Smooth muscle cell (in vitro differentiated cells): Measurements from ENCODE around the gene PYY. TPM values are rescaled to one million over a fixed set of nuclear protein-coding genes. Genes with fewer than 3 reads are reported as not detected.

Experiments
- DNase-seq: peaks from one replicate; lab custom pipeline; 2025; ENCODE audit not compliant: unreplicated experiment; lab: John Stamatoyannopoulos, UW
- H2AFZ ChIP-seq: fragments of 200-600 bp; sonication (generic); 2 replicates; pipeline ENCODE4 v1.6.0; 2016; ENCODE audit warnings: antibody characterized with exemption, low read depth, mild to moderate bottlenecking
- H3F3A ChIP-seq: fragments of 200-600 bp; sonication (generic); 2 replicates; pipeline ENCODE4 v1.6.0; 2017; ENCODE audit warnings: antibody characterized with exemption, low read depth
- H3K27ac ChIP-seq: fragments of 200-600 bp; sonication (generic); 2 replicates; pipeline ENCODE4 v1.5.1; 2016; ENCODE audit warnings: low read depth, mild to moderate bottlenecking
- H3K27me3 ChIP-seq: fragments of 200-600 bp; sonication (generic); 2 replicates; pipeline ENCODE4 v1.6.1; 2016; ENCODE audit warnings: low read depth, mild to moderate bottlenecking
- H3K36me3 ChIP-seq: fragments of 200-600 bp; sonication (generic); 2 replicates; pipeline ENCODE4 v1.5.1; 2016; ENCODE audit warnings: low read depth
- H3K4me1 ChIP-seq: fragments of 200-600 bp; sonication (generic); 2 replicates; pipeline ENCODE4 v1.5.1; 2016; ENCODE audit warnings: low read depth
- H3K4me2 ChIP-seq: fragments of 200-600 bp; sonication (generic); 2 replicates; pipeline ENCODE4 v1.6.0; 2016; ENCODE audit warnings: mild to moderate bottlenecking
- H3K4me3 ChIP-seq: fragments of 200-600 bp; sonication (generic); 2 replicates; pipeline ENCODE4 v1.5.1; 2016; ENCODE audit warnings: mild to moderate bottlenecking
- H3K79me2 ChIP-seq: fragments of 200-600 bp; sonication (generic); 2 replicates; pipeline ENCODE4 v1.6.0; 2016; ENCODE audit warnings: low read depth, mild to moderate bottlenecking
- H3K9ac ChIP-seq: fragments of 200-600 bp; sonication (generic); 2 replicates; pipeline ENCODE4 v1.6.0; 2016; ENCODE audit warnings: low read depth
- H3K9me3 ChIP-seq: fragments of 200-600 bp; sonication (generic); replicated peaks from 2 replicates; pipeline ENCODE4 v1.5.1; 2016; ENCODE audit warnings: low read depth
- H4K20me1 ChIP-seq: fragments of 200-600 bp; sonication (generic); 2 replicates; pipeline ENCODE4 v1.6.0; 2016; ENCODE audit warnings: low read depth
- WGBS: methylation state at CpG from one replicate; pipeline ENCODE4 v1.1.7; 2016; ENCODE audit warnings: low lambda C conversion rate; 5-methylcytosine and 5-hydroxymethylcytosine counted together
- polyA plus RNA-seq: library from polyadenylated mRNA; unstranded; fragments of >200 nt; fragmentation: Nextera tagmentation; extraction: Ambion mirVana; gene quantifications from 2 replicates; pipeline ENCODE4 v1.2.1, GENCODE V29; 2016
- total RNA-seq: library from RNA; depleted of rRNA; stranded (reverse); fragments of >200 nt; gene quantifications from 2 replicates; pipeline ENCODE4 v1.2.3, GENCODE V29; 2014
- TF ChIP-seq, protein P1 (sequence below): fragments of 200-600 bp; sonication (generic); IDR thresholded peaks from 2 replicates; pipeline ENCODE4 v1.5.1; 2017; ENCODE audit warnings: borderline replicate concordance, mild to moderate bottlenecking, antibody characterized with exemption; ENCODE audit not compliant: insufficient read depth, poor library complexity, severe bottlenecking

The PYY gene
- total and polyA plus RNA-seq, 2 experiments from 2014 or later = not detected

DNA sequence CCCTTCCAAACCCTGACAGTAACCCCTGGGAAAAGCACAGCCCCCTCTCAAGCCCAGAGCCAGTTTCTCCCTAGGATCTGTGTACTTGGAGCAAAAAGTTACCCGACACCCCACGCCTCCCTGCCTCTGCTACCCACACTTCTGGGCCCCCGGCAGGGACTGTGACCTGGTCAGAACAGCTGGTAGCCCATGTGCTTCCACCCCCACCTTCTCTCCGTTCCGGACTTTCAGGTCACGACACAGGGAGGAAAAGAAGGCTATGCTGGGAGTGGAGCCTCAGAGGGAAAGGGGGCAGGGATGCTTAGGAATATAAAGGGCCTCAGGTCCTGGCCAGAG lies 17.8 kb downstream of the PYY start:
- no peak overlapping the region for H3K27ac ChIP-seq
- H3K4me2 ChIP-seq = no peak overlapping the region
- H2AFZ ChIP-seq = no peak overlapping the region
- DNase-seq = no peak
- no peak overlapping the region for H3K9ac ChIP-seq
- no peaks in the 10 kb centered on the region for H4K20me1 ChIP-seq
- no peaks in the 10 kb centered on the region for H3K36me3 ChIP-seq
- no peaks in the 10 kb centered on the region for H3K9me3 ChIP-seq
- H3F3A ChIP-seq = no peaks in the 10 kb centered on the region
- 78% methylated on average over 6 of the region's 6 CpGs for WGBS
- H3K4me1 ChIP-seq = peaks cover 5% of the 10 kb centered on the region
- TF ChIP-seq, protein P1, sequence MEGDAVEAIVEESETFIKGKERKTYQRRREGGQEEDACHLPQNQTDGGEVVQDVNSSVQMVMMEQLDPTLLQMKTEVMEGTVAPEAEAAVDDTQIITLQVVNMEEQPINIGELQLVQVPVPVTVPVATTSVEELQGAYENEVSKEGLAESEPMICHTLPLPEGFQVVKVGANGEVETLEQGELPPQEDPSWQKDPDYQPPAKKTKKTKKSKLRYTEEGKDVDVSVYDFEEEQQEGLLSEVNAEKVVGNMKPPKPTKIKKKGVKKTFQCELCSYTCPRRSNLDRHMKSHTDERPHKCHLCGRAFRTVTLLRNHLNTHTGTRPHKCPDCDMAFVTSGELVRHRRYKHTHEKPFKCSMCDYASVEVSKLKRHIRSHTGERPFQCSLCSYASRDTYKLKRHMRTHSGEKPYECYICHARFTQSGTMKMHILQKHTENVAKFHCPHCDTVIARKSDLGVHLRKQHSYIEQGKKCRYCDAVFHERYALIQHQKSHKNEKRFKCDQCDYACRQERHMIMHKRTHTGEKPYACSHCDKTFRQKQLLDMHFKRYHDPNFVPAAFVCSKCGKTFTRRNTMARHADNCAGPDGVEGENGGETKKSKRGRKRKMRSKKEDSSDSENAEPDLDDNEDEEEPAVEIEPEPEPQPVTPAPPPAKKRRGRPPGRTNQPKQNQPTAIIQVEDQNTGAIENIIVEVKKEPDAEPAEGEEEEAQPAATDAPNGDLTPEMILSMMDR = no peak
- no peaks in the 10 kb centered on the region for H3K79me2 ChIP-seq
- peaks cover 18% of the 10 kb centered on the region for H3K27me3 ChIP-seq
- no peak overlapping the region for H3K4me3 ChIP-seq

DNA sequence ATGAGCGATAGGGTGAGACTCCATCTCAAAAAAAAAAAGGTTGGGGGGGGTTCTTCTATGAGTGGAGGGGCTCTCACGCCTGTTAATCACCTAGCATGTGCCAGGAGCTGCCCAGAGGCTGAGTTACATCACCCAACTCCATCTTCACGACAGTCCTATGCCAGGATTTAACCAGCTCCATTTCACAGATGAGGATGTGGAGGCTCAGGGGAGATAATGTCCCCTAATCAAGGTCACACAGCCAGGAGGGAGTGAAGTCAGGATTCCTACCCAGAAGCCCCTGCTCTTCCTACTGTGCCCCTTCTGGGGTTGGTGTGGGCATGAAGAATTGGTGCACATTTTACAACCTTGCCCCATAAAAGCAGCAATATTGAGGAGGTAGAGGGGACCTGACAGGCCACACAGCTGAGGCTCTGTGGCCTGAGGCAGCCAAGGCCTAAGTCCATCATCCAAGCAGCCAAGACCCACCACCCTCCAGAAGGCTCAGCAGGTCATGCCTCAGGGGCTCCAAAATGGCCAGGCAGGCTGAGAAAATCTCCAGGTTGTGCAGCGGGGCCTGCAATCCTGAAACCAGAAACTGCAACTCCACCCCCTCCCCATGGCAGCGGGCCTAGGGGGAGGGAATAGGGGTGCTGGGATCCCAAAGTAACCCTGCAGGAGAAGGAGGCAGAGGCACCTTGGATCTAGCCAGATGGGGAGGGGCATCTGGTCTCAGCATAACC lies 18.4 kb downstream of the PYY start:
- Histone ChIP-seq H3K79me2 (no peaks in the 10 kb centered on the region), H3K27ac (no peak overlapping the region), H3K4me1 (peaks cover 5% of the 10 kb centered on the region), H2AFZ (no peak overlapping the region), H3K4me2 (no peak overlapping the region), H3K4me3 (no peak overlapping the region), H3K27me3 (peaks cover 18% of the 10 kb centered on the region), H3K36me3 (no peaks in the 10 kb centered on the region), H4K20me1 (no peaks in the 10 kb centered on the region), H3K9ac (no peak overlapping the region), H3F3A (no peaks in the 10 kb centered on the region), H3K9me3 (no peaks in the 10 kb centered on the region)
- TF ChIP-seq, protein P1 = no peak
- DNase-seq = no peak
- 90% methylated on average over 5 of the region's 5 CpGs for WGBS

GRCh38 chr17:43932923-43933322 lies 20.8 kb downstream of the PYY start:
- Histone ChIP-seq H3K27ac (no peak overlapping the region), H3K4me3 (no peak overlapping the region), H3K27me3 (peaks cover 22% of the 10 kb centered on the region), H3K9ac (no peak overlapping the region), H3K4me2 (no peak overlapping the region), H3K36me3 (no peaks in the 10 kb centered on the region), H3F3A (no peaks in the 10 kb centered on the region), H3K9me3 (no peaks in the 10 kb centered on the region), H2AFZ (no peak overlapping the region), H4K20me1 (no peaks in the 10 kb centered on the region), H3K79me2 (no peaks in the 10 kb centered on the region), H3K4me1 (no peaks in the 10 kb centered on the region)
- WGBS = 86% methylated on average over 4 of the region's 4 CpGs
- no peak for DNase-seq
- TF ChIP-seq, protein P1 = no peak

- DNase-seq = no peak
- no peaks in the 10 kb centered on the region for H3K79me2 ChIP-seq
- no peaks in the 10 kb centered on the region for H3K9me3 ChIP-seq
- peaks cover 26% of the 10 kb centered on the region for H3K27me3 ChIP-seq
- H3K4me2 ChIP-seq = no peak overlapping the region
- no peaks in the 10 kb centered on the region for H3F3A ChIP-seq
- H3K4me3 ChIP-seq = no peak overlapping the region
- H3K27ac ChIP-seq = no peak overlapping the region
- H4K20me1 ChIP-seq = no peaks in the 10 kb centered on the region
- H2AFZ ChIP-seq = no peak overlapping the region
- TF ChIP-seq, protein P1 = no peak
- H3K4me1 ChIP-seq = no peaks in the 10 kb centered on the region
- H3K9ac ChIP-seq = no peak overlapping the region
- no peaks in the 10 kb centered on the region for H3K36me3 ChIP-seq
- WGBS = 90% methylated on average over 10 of the region's 10 CpGs
Measured at GRCh38 chr17:43932357-43932756, 21.4 kb downstream of the PYY start.
